GM12874 (cell line): Measurements from ENCODE around the gene ADD3.

Experiments
- TF ChIP-seq, protein P1 (sequence below): IDR thresholded peaks from 2 replicates; pipeline ENCODE4 v1.5.1; 2011; ENCODE audit warnings: low read depth, mild to moderate bottlenecking, control low read depth, low read length, moderate library complexity; ENCODE audit not compliant: insufficient read depth

ADD3 gene

DNA sequence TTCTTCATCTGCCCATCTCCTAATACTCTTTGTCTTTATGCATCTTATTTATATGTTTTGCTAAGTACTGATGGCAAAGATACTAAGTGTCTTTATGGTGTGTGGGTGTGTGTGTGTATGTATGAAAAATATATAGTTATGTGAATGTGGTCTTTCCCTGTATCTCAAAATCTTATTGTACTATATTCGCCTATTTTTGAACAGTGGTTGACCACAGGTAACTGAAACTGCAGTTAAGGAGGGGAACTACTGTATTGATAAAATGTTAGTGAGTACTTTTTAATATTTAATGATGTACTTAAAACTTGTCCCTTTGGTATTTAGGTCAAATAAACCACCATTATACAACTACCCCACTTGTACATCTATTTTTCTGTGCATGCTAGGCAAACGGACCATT lies 85.9 kb downstream of the ADD3 start:
- TF ChIP-seq, protein P1, sequence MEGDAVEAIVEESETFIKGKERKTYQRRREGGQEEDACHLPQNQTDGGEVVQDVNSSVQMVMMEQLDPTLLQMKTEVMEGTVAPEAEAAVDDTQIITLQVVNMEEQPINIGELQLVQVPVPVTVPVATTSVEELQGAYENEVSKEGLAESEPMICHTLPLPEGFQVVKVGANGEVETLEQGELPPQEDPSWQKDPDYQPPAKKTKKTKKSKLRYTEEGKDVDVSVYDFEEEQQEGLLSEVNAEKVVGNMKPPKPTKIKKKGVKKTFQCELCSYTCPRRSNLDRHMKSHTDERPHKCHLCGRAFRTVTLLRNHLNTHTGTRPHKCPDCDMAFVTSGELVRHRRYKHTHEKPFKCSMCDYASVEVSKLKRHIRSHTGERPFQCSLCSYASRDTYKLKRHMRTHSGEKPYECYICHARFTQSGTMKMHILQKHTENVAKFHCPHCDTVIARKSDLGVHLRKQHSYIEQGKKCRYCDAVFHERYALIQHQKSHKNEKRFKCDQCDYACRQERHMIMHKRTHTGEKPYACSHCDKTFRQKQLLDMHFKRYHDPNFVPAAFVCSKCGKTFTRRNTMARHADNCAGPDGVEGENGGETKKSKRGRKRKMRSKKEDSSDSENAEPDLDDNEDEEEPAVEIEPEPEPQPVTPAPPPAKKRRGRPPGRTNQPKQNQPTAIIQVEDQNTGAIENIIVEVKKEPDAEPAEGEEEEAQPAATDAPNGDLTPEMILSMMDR: no peak

DNA sequence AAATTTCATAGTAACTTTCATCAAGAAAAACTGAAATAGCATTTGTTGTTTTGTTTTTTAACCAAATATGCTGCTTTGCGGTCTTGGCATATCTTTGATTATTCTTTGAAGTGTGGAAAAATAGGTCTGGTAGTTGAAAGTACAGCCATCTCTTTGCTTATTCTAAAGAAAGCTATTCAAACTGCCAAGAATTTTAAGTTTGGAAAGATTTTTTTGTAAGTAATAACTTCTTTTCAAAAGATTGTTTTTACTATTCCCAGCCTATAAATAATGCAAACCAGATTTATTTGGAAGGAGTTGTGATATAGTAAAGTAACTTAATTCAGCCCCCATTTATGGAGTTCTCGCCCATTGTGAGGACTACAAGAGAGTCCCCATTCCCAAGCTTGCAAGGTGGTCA lies 87.0 kb downstream of the ADD3 start:
- TF ChIP-seq, protein P1: no peak

DNA sequence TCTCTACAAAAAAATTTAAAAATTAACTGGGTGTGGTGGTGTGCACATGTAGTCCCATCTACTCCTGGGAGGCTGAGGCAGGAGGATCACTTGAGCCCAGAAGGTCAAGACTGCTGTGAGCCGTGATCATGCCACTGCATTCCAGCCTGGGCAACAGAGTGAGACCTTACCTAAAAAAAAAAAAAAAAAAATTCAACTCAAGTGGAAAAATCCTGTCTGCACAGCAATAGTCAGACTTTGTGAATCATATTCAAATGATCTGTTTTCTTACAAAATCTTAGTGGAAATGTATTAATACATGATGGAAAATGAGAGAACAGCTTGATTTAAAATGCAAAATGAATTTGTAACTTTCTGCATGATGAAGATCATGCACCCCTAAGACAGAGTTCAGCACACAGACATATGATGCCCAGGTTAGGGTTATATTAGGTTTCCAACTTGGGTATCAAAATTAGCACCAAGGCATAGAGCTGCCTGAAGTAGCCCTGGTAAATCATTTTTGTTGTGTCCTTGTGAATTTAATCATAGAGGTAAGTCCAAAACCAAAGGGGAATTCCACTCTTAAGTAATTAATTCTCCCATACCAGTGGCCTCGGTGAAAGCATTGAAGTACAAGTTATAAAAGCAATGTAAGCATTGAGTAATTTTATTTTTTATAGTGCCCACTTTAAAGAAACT lies 93.8 kb downstream of the ADD3 start:
- TF ChIP-seq, protein P1: no peak

DNA sequence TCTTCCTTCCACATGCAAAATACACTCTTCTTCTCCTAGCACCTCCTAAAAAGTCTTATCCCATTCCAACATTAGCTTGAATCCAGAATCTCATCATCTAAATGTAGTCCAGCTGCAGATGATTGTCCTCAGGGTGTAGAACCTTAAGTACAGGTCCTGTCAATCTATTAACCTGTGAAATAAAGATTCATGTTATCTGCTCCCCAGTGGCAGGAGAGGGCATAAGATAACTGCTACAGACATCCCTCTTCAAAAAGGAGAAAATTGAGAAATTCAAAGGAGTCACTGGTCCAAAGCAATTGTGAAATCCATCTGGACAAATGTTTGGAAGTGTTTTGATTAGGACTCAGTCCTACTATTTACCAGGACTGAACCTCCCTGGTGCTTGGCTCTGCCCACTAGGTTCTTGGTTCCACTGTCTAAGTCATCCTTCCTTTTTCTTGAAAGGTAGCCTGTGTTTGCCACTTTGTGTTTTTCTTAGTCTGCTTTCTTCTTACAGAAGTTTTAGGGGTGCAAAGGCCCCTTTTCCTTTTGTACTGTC lies 96.2 kb downstream of the ADD3 start:
- TF ChIP-seq, protein P1: no peak

DNA sequence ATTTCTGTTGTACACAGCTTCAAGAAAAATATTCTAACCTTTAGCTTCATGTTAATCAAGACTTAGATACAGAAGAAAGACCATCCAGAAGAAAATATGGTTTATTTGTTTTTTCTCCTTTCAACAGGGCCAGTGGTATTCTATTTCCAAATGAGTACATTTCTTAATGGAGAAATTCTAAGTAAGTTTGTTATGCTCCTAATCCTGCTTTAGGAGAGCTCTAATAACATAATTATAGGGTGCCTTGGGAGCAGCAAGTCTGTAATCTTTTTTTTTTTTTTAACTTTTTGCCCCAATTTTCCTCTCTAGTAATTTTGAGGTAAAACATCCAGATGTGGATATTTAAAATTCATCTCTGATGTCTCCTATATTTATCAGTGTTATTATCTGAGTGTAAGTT lies 98.1 kb downstream of the ADD3 start:
- TF ChIP-seq, protein P1: no peak

DNA sequence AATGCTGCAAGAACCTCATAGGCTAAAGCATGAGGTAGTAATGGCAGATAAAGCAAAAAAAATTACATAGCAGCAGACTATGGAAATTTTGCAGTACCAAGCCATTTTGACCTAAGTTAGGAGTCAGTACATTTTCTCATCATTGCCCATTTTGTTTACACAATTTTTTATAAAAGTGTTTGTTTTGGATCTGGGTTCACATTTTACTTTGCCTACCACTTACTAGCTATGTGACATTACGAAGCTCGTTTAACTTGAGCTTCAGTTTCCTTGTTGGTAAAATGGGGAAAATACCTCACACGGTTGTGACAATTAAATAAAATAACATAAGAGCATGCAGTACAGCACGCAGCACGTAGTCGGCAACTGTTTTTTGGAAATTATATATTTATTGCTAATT lies 99.6 kb downstream of the ADD3 start:
- TF ChIP-seq, protein P1: no peak

DNA sequence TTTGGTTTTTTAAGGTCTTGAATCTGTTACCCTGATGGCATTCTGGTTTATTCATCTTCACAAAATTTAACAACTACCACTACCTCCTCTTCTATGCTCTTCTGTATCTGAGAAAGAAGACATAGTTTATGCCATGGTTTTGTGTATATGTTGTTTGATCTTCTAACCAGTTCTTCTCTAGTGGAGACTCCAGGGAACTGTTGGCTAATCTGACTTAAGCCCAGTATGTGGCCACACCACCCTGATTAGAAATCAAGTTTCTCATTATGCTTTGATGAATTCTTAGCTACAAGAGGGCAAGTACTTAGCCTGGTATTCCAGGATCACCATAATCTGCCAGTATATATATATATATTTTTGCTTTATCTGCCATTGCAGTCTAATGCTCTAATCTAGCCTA lies 100.1 kb downstream of the ADD3 start:
- TF ChIP-seq, protein P1: no peak

DNA sequence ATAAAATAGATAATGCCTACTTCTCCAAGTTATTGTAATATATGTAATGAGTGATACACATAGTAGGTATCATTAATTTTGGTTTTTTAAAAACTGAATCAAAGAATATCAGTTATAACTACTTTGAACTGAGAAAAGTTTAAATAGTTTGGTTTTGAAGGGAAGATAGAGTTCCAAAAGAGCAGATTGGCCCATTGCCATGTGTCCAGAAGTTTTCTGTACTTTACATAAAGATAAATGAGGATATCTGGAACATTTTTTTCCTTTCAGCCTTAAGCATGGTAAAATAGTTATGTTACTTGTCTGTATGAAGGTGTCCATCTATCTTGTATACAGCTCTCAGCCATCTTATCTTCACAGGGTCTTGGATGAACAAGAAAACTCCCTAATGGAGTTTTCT lies 101.7 kb downstream of the ADD3 start:
- TF ChIP-seq, protein P1: no peak
